HG02973 (cell line): ENCODE data around the gene SPRN.
"Not testable (repeated sequence)": the region's sequence is repeated elsewhere in the genome, so short reads cannot be mapped to it uniquely, and the experiment has no call there.

Experiments
- ATAC-seq: cut with Tn5 transposase; IDR thresholded peaks from one replicate; pipeline ENCODE4 v1.9.1; 2021; ENCODE audit warnings: moderate library complexity; ENCODE audit not compliant: unreplicated experiment

SPRN gene, protein sequence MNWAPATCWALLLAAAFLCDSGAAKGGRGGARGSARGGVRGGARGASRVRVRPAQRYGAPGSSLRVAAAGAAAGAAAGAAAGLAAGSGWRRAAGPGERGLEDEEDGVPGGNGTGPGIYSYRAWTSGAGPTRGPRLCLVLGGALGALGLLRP

DNA sequence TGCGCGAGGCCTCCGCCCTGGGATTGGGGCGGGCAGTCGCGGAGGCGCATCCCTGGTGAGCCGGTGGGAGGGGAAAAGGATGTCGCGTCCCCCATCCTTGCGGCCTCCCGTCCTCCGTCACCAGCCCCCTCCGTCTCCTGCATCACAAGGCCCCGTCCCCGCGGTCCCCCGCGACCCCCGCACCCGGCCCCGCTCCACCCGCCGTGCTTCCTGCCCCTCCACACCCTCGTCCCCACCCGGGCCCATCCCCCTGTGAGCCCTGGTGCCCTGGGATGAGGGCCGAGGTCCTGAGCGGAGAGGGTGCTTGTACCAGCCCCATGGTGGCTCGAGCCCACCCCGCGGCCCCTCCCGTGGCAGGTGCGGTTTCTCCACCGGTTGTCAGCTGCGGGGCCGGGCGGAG, at the start of gene SPRN:
Gene SPRN, minus strand, starts transcription at position 25 of the 400 bp plus-strand sequence. CDS start 944 bp downstream, outside the sequence.
- not testable (repeated sequence) for ATAC-seq

DNA sequence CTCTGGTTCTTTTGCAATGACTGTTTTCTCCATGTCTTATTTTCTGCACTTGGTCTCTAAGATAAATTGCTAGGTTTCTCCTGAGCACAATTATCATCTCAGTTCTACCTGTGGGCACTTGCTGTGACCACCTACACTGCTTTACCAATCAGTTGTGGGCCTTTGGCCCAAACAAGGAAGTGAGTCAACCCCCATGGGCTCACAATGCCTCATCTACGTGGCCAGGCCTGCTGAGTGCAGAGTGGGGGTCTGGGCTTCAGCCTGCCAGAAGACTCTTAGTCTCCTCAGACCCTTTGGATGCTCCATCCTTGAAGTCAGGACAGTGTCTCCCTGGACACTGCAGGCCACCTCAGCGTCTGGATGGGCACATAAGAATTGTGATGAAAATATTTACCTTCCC, 49.6 kb upstream of the SPRN start:
- no peak for ATAC-seq

DNA sequence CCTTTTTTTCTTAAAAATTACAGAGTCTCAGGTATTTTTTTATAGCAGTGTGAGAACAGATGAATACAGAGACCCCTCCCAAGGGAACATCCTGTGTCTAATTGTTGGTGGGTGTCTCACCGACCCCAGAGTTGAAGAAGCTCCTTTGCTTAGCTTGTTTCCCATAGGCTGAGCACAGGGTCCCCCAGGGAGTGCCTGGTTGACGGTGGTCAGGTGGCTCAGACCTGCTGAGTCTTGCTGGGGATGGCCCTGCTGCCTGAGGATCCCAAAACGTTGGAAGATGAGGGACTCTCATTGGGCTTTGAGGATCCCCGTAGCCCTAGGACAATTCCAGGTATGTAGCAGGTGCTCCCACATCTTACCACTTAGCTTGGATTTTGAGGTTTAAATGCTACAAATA, 48.8 kb upstream of the SPRN start:
- ATAC-seq: no peak

DNA sequence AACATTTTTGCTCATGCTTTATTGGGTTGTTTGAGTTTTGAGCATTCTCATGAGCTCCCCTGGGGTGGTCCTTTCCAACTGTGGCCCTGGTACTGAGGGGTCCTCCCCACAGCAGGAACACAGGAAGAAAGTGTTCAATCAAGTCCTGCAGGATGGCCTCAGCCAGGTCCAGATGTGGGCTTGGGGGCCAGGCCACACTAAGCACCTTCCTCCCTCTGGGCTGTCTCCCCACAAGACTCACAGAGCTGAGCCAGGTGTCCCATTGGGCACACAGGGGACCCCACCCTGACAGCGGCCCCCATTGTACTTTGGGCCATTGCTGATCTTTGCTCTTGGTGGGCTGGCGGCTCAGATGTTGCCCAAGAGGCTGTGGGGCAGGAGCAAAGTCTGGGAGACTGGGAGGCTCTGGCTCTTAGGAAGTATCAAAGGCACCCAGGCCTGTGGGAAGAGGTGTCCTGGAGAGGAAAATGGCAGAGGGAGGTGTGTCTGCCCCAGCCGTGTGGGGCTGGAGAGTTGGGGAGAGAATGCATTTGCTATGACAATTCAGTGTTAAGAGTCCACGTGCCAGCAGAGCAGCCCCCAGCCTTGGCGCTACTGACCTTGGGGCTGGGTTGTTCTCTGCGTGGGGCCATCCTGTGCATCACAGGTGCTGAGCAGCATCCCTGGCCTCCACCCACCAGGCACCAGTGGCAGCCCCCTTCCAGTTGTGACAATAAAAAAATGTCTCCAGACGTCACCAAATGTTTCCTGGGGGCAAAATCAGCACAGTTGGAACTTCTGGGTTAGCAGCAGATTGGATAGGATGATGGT, 47.1 kb upstream of the SPRN start:
- ATAC-seq: no peak

DNA sequence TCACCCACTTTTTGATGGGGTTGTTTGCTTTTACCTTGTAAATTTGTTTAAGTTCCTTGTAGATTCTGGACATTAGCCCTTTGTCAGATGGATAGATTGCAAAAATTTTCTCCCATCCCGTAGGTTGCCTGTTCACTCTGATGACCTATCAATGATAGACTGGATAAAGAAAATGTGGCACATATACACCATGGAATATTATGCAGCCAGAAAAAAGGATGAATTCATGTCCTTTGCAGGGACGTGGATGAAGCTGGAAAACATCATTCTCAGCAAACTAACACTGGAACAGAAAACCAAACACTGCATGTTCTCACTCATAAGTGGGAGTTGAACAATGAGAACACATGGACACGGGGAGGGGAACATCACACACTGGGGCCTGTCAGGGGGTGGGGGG, 44.8 kb upstream of the SPRN start:
- ATAC-seq: not testable (repeated sequence)

DNA sequence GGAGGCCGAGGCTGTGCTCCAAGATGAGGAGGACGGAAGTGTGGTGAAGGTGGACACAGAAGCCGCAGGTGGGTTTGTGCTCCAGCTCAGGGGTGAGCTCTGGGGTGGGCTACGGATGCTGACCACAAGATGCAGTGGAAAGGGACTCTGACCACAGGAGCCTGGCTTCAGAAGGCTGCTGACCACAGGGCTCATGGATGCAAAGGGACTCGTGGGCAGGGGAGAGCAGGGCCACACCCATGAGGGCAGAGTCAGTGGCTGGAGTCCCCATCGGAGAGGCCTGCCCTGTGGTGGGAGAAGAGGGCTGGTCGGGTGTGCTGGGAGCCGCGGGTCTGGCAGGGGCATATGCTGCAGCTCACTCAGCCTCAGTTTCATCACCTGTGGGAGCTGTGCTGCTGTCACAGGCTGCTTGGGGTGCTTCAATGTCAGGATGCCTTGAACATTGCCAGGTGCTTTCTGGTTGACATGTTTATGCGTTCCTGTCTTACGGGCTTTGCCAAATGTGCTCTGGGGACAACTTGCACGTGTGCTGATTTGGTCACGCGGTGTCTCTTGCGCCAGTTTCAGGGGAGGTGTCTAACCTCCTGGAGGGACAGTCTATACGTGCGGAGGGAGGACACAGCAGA, 43.0 kb upstream of the SPRN start:
- ATAC-seq: no peak

DNA sequence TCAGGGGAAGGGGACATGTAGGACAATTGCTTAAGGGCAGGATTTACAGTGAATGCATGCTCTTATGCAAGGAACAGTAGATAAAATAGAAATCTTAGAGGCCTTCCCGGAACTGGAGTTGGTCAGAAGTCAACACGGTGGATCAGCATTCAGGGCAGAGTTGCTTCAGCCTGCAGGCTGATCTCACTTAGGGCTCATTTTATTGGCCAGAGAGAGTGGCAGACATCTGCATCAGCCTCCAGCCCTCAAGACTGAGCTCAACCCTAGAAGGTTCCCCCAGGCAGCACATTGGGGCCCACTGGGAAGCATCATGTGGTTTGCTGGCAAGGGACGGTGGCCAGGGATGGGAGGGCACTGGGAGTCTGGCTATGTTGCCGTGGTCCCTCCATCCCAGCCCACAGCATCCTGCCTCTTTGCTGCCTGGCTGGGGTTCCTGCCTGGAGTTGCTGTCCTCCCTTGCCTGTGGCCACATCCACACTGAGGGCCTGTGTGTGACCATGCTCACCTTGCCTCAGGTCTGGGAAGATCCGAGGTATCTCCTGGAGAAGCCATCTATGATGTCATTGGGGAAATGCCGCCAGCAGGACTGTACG, 42.4 kb upstream of the SPRN start:
- no peak for ATAC-seq

DNA sequence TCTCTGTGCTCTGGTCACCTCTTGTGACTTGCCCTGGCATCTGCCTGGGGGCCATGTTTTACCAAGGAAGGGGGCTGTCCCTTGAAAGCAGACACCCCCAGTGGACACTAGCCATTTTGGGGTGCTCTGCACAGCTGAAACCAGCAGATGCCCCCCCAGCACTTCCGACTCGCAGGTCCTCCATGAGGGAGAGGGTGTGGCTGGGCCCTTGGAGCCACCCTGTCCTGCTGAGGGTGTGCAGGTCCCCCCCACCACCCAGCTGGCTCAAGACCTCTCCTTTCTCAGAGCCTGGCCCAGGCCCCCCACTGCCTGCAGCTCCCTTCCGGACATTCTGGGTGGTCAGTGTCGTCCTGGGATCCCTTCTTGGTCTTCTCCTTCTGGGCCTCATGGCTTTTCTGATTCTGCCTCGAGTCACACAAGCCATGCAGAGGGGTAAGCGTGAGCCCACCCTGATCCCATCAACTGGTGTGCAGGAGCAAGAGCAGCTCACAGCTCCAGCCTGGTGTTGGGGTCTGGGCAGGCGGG, 41.6 kb upstream of the SPRN start:
- ATAC-seq: no peak

DNA sequence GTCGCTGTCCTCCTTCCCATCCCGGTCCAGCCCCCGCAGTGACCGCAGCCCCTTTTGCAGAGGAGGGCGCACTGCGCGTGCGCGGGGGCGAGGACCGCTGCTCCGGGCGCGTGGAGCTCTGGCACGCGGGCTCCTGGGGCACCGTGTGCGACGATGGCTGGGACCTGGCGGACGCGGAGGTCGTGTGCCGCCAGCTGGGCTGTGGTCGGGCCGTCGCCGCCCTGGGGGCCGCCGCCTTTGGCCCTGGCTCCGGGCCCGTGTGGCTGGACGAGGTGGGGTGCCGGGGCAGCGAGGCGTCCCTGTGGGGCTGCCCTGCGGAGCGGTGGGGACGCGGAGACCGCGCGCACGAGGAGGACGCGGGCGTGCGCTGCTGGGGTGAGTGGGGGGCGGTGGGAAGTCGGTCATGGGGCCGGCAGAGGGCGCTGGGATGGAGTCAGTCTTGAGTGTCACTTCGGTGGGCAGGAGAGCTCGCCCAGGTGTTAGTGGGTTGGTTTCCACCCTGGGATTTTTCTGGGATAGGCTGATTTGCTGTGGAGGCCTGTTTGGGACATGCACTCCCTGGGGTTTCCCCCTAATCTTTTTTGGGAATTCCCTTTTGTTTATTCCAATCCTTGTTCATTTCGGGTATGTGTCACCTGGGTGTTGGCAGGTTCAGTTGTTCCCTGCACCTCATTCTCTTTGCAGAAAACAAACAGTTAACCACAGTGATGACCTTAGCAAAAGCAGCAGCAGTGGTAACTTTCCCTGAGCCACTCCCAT, 40.9 kb upstream of the SPRN start:
- ATAC-seq: no peak

DNA sequence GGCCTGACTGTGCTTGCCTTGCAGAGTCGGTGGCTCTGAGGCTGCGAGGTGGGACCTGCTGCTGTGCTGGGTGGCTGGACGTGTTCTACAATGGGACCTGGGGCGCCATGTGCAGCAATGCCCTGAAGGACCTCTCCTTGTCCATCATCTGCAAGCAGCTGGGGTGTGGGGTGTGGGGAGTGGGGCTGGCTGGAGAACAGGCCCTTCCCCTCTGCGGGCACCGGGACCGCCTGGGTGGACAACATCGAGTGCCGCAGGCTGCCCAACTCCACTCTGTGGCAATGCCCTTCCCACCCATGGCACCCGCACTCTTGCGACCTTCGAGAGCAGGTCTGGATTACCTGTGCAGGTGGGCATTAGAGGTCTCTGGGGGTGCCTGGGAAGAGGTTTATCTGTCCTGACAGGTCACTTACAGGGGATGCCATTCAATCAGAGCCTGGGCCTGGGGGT, 40.2 kb upstream of the SPRN start:
- ATAC-seq: no peak

DNA sequence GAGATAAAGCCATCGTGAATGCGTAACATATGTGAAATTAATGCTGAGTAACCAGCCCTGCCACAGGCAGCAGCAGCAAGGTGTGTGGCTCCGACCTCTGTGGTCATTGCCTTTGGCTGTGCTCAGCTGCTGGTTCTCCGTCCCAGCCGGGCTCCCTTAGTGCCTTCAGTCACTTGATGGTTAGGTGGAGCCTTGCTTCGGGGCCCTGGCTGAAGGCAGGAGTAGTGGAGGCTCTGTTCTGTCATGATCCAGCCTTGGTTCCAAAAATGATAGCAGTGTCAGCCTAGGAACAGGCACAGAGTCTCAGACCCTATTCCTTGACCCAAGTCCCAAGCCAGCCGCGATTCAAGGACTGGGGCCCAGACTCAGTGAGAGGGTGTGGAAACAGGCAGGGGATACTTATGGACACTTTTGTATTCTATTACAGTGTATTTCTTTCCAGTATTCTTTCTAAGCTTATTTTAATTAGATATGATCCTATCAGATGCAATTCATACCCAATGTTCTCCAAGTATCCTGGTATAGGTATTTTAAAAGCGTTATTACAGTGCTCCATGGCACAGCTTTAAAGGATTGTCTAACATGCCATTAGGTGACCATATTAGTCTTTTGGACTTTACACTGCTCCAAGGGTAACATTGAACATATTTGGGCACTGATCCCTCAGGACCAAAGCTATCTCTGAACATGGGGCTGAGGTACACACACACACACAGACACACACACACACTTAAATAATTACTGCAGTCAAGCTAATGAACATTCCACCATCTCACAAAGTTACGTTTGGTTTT, 38.3 kb upstream of the SPRN start:
- ATAC-seq: no peak

DNA sequence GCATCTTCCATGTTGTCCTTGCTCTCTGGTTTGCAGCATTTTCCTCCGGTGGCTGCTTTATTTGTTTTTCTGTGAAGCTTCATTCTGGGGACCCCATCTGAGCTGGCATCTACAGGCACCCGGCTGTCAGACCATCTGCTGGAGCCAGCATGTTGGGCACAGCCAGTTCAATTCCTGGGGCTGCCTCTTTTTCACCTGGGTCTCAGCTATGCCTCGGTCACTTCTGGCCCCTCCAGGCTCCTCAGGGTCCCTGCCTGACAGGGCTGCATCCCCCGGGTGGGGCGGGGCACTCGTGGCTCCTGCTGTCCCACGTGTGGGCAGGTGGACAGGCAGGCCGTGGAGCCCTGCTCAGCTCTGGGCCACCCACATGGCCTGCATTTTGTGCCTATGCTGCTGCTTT, 37.4 kb upstream of the SPRN start:
- ATAC-seq: no peak

DNA sequence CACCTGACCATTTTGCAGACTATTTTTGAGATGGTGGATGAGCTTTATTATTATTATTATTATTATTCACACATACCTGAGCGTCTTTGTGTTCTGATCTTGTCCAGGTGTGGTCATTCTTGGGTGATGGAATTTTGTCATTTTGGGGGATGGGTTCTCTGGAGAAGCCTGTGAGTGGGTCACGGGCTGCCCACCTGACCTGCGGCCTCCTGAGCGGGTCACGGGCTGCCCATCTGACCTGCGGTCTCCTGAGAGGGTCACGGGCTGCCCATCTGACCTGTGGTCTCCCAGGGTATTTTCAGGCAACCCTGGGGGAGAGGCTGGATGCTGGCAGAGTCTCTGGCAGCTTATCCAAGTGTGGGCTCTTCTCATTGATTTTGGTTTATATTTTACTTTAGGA, 36.6 kb upstream of the SPRN start:
- no peak for ATAC-seq

DNA sequence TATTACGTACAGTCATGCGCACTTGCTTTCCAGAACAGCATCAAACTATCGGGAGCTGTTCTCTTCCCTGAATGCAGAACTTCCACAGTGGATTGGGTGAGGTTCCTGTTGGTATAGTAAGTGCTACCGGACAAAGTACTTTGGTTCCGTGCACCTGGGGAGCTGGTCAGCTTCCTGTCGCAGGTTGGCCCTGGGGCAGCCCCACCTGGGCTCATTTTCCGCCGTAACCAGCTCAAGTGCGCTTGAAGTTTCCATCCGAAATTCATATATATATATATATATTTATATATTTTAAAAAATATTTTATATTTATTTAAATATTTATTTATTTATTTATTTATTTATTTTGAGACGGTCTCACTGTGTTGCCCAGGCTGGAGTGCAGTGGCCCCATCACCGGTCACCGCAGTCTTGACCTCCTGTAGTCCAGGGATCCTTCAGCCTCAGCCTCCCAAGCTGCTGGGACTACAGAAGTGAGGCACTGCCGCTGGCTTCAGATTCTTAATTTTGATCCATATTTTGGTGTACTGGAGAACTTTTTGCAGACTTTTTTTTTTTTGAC, 35.9 kb upstream of the SPRN start:
- no peak for ATAC-seq

DNA sequence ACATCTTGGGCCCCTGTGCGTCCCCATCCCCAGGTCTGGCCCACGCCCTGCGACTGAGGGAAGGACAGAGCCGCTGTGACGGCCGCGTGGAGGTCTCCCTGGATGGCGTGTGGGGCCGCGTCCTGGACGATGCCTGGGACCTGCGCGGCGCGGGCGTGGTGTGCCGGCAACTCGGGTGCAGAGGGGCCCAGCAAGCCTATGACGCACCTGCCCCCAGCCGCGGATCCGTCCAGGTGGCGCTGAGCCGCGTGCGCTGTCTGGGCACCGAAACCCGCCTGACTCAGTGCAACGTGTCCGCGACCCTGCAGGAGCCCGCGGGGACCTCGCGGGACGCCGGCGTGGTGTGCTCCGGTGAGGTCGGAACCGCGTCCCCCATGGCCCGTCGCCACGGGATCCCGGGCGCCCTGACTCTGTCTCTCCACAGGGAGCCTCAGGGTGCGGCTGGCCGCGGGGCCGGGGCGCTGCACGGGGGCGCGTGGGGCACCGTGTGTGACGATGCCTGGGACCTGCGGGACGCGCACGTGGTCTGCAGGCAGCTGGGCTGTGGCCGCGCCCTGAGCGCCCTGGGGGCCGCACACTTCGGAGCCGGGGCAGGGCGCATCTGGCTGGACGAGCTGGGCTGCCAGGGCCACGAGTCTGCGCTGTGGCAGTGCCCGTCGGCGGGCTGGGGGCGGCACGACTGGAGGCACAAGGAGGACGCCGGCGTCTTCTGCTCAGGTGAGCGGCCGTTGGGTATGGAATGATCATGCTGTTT, 35.2 kb upstream of the SPRN start:
- no peak for ATAC-seq

DNA sequence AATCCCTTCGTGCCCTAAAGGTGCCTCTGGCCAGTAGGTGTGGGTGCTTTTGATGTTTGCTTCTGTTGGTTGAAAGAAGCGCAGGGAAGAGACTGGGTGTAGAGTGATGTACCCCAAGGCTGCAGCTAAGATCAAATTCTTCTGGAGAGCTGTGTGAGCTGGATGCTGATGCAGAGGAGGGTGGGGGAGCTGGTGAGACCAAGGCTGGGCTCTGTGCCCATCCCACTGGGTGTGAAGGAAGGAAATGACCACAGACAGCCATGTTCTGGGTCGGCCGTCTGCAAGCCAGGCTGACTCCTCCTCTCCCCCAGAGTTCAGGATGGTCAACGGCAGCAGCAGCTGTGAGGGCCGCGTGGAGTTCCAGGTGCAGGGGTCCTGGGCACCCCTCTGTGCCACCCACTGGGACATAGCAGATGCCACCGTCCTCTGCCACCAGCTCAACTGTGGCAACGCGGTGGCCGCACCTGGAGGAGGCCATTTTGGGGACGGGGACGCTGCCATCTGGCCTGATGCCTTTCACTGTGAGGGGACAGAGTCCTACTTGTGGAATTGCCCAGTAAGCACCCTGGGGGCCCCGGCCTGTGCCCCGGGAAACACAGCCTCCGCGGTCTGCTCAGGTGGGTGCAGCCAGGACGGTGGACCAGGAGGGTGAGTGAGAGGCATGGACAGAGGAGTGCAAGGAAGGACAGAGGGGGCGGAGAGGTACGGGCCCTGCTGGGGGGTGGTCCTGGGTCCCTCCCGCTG, 34.5 kb upstream of the SPRN start:
- no peak for ATAC-seq

DNA sequence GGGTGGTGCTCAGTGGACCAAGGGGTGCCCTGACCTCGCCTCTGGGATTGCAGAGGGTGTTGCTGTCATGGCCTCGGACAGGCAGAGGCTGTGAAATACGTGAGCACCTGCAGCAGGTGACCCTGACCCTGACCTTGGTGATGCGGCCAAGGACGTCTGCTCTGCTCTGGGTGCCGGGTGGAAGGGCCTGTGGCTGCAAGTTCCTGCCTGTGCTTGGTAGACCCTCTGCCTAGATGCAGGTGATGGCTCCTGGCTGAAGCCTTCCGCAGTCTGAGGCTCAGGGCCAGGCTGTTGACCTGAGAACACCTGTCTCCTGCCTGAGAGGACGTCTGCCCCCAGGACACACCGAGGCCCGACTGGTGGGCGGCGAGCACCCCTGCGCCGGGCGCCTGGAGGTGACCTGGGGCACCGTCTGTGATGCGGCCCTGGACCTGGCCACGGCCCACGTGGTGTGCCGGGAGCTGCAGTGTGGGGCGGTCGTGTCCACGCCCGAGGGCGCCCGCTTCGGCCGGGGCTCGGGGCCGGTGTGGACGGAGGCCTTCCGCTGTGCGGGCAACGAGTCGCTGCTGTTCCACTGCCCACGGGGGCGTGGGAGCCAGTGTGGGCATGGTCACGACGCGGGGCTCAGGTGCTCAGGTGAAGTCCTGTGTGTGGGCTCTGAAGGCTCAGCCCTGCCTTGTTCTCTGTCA, 33.7 kb upstream of the SPRN start:
- no peak for ATAC-seq
